Measurements from ENCODE around the gene TRPC1.

DNA sequence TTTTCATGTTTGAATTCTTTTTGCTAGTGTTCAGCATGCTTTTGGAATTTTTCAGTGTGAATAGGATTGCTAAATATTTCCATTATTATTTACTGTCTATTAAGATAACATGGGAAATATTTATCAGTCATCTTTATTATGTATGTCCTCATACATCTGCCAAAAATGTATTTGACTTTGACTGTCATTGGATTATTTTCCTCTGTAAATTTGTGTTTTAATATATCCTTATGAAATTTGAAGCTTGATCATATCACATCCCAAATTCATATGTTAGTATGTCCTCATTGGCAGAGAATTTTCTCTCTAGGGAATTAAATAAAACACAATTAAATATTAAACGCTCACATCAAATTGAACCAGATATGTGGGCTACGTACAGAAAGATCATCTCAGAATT lies 32.3 kb upstream of the TRPC1 start:
- TF ChIP-seq, protein P1, sequence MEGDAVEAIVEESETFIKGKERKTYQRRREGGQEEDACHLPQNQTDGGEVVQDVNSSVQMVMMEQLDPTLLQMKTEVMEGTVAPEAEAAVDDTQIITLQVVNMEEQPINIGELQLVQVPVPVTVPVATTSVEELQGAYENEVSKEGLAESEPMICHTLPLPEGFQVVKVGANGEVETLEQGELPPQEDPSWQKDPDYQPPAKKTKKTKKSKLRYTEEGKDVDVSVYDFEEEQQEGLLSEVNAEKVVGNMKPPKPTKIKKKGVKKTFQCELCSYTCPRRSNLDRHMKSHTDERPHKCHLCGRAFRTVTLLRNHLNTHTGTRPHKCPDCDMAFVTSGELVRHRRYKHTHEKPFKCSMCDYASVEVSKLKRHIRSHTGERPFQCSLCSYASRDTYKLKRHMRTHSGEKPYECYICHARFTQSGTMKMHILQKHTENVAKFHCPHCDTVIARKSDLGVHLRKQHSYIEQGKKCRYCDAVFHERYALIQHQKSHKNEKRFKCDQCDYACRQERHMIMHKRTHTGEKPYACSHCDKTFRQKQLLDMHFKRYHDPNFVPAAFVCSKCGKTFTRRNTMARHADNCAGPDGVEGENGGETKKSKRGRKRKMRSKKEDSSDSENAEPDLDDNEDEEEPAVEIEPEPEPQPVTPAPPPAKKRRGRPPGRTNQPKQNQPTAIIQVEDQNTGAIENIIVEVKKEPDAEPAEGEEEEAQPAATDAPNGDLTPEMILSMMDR (IDR thresholded peaks at IDR 0.05): no peak
- TF ChIP-seq POLR2A (IDR thresholded peaks at IDR 0.05): no peak
- no peak for TF ChIP-seq POLR2AphosphoS5 (IDR thresholded peaks at IDR 0.05)
- no peak for TF ChIP-seq EP300 (IDR thresholded peaks at IDR 0.05; ENCODE audit: low read depth)
